ENCODE measurements around the gene CTNNA1.
"Not testable (repeated sequence)": the region's sequence is repeated elsewhere in the genome, so short reads cannot be mapped to it uniquely, and the experiment has no call there.

Gene CTNNA1

DNA sequence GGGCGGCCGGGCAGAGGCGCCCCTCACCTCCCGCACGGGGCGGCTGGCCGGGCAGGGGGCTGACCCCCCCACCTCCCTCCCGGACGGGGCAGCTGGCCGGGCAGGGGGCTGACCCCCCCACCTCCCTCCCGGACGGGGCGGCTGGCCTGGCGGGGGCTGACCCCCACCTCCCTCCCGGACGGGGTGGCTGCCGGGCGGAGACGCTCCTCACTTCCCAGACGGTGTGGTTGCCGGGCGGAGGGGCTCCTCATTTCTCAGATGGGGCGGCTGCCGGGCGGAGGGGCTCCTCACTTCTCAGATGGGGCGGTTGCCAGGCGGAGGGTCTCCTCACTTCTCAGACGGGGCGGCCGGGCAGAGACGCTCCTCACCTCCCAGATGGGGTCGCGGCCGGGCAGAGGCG lies 57.6 kb downstream of the CTNNA1 start:
- not testable (repeated sequence) for DNase-seq (ENCODE audit: low spot score); FAIRE-seq

- DNase-seq (ENCODE audit: low spot score) (no peak), FAIRE-seq (no peak)
Measured at GRCh38 chr5:138815529-138815928, 62.3 kb downstream of the CTNNA1 start.

DNA sequence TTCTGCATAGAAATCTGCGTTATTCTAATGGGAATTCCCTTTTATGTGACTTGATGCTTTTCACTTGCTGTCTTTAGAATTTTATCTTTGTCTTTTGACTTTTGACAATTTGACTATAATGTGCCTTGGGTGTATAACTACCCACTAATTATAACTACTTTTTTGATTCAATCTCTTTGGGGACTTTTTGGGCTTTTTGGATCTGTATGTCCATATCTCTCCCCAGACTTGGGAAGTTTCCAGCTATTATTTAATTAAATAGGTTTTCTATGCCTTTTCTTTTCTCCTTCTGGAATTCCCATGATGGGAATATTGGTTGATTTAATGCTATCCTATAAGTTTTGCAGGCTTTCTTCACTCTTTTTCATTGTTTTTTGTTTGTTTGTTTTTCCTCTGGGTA lies 64.0 kb downstream of the CTNNA1 start:
- DNase-seq (ENCODE audit: low spot score) (no peak), FAIRE-seq (no peak)

DNA sequence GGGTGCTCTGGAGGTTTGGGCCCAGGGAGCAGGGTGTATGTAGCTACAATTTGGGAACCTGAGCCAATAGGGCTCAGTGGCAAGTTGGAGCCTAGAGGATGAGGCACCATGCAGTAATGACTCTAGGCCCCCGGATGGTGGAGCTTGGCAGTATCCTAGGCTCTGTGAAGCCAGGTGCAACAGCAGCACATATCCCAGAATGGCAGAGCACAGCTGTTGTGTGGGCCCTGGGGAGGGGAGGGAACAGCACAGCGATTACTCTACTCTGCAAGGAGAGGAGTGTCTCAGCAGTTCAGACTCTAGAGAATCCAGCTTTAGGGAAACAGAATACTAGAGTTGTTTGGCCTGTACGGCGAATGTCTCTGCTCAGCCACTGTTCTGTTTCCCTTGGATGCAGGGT lies 65.9 kb downstream of the CTNNA1 start:
- DNase-seq (ENCODE audit: low spot score): no peak
- FAIRE-seq: no peak

GRCh38 chr5:138820695-138821094 lies 67.5 kb downstream of the CTNNA1 start:
- FAIRE-seq: no peak
- no peak for DNase-seq (ENCODE audit: low spot score)

- FAIRE-seq (no peak), DNase-seq (ENCODE audit: low spot score) (no peak)
Measured at GRCh38 chr5:138824516-138824915, 71.3 kb downstream of the CTNNA1 start.

GRCh38 chr5:138824924-138825863 lies 72.0 kb downstream of the CTNNA1 start:
- no peak for FAIRE-seq
- peak; percentile 30 for DNase-seq (ENCODE audit: low spot score)

- DNase-seq (ENCODE audit: low spot score): no peak
- no peak for FAIRE-seq
Measured at GRCh38 chr5:138828556-138828955, 75.3 kb downstream of the CTNNA1 start.

DNA sequence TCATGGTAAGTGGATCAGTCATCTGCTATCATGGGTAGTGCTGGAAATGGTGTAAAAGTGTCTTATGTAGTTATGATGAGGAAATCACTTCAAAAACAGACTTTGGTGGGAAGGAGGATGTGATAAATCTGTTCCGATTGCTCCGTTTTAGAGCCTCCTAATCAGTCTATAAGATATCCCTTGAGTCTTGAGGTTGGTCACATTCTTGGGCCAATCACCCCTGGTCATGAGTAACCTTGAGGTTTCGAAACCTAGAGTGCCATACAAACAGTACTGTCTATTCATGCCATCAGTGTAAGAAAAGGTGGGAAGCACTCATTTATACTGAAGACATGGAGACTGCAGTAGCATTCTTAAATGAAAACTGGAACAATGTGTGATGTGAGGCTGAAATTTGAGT lies 76.1 kb downstream of the CTNNA1 start:
- FAIRE-seq: no peak
- no peak for DNase-seq (ENCODE audit: low spot score)

DNA sequence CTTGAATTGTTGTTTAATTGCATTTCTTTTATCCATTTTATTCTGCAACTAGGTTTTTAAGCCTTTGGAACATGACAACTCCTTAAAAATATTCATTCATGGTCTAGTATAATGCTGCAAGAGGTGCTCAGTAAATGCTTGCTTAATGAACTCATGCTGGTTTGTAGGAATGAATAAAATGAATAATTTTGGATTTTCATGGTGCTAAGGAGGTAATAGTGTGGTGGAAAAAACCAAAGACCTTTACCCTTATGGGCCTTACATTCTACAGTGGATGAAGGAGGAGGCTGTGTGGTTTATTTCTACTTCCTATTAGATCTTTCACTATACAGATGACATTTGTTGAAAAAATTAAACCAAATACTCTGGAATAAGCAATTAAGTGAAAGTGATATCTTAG lies 78.5 kb downstream of the CTNNA1 start:
- FAIRE-seq: no peak
- DNase-seq (ENCODE audit: low spot score): no peak

GRCh38 chr5:138832218-138832617 lies 79.0 kb downstream of the CTNNA1 start:
- FAIRE-seq: no peak
- DNase-seq (ENCODE audit: low spot score): no peak

GRCh38 chr5:138833080-138833479 lies 79.9 kb downstream of the CTNNA1 start:
- DNase-seq (ENCODE audit: low spot score) (no peak), FAIRE-seq (no peak)

DNA sequence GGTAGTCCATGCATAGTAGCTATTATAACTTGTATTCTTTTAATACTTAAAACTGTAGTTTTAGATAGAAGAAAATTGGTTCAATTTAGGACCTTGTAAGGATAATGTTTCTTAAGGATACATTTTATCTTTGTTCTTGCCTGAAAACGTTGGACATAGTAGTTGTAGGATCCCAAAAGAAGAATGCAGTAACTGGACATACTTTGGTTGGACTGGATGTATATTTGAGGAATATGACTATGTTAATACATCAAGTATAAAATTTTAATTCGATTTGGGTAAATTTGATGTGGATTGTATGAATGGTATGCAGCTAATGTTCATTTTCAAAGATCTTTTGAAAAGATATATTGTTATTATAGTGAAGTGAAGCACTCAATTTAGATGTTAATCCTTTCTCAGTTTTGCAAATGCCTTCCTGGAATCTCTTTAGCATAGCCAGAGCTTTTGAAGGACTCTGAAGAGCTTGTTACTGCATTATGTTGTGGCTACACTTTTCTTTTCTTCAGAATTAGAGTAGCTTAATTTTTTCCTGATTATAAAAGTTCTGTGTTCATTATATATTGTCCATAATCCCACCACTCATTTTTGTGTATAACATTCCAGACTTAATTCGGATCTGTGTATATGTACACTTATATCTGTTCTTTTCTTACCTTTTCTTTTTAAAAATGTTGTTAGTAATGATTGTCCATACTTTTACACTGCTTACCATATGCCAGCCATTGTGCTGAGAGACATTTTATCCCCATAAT lies 80.7 kb downstream of the CTNNA1 start:
- no peak for FAIRE-seq
- DNase-seq (ENCODE audit: low spot score): no peak

GRCh38 chr5:138834853-138835252 lies 81.6 kb downstream of the CTNNA1 start:
- DNase-seq (ENCODE audit: low spot score); FAIRE-seq: not testable (repeated sequence)

GRCh38 chr5:138837160-138837559 lies 83.9 kb downstream of the CTNNA1 start:
- no peak for FAIRE-seq
- DNase-seq (ENCODE audit: low spot score): no peak

DNA sequence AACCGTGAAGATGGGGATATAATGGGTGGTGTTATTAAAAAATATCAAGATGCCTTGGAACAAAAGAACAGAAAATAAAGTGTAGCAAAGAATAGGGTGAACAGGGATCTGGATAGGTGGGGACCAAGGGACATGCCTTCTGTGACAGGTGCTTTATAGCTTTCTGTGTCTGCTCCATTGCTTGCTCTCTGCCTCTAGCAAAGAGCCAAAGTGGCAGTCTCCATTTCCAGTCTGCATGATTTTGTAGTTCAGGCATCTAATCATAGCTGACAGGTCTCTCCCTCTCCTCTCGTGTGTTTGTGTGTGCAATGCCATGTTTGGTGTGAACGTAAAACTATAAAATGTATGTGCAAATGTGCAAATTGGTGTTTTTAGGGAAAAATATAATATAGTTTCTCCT lies 86.9 kb downstream of the CTNNA1 start:
- DNase-seq (ENCODE audit: low spot score) (no peak), FAIRE-seq (no peak)

DNA sequence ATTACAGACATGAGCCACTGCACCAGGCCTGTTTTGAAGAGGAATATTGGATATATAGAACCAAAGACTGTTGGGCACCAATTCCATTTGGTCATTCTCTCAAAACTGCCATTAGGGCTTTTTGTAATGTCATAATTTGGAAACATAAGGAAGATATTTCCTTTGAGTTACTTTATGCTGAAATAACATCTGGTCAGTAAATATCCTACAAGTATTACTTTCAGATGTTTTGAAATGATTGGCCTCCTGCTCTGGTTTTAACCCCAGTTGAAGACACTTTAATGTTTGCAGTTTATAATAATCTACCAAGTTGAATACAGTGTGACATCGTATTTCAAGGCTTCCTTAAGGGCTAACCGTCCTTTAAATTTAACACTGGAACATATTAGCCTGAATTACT lies 88.3 kb downstream of the CTNNA1 start:
- no peak for FAIRE-seq

GRCh38 chr5:138843316-138844124 lies 90.3 kb downstream of the CTNNA1 start:
- DNase-seq (ENCODE audit: low spot score) (no peak), FAIRE-seq (no peak)

More for the DNA sequence above, 88.3 kb downstream of the CTNNA1 start:
- no peak for DNase-seq (ENCODE audit: low spot score)

GRCh38 chr5:138844125-138844461 lies 90.9 kb downstream of the CTNNA1 start:
- DNase-seq (ENCODE audit: low spot score) (no peak), FAIRE-seq (no peak)

GRCh38 chr5:138844812-138845513 lies 91.7 kb downstream of the CTNNA1 start:
- FAIRE-seq: no peak
- DNase-seq (ENCODE audit: low spot score): peak; percentile 9

GRCh38 chr5:138849439-138849838 lies 96.2 kb downstream of the CTNNA1 start:
- DNase-seq (ENCODE audit: low spot score) (no peak), FAIRE-seq (no peak)
